ENCODE measurements around the gene TMEM62.
"Not testable (repeated sequence)": the region's sequence is repeated elsewhere in the genome, so short reads cannot be mapped to it uniquely, and the experiment has no call there.

TMEM62 gene

GRCh38 chr15:43184407-43185124, 51.2 kb downstream of the TMEM62 start:
- FAIRE-seq: no peak

GRCh38 chr15:43185157-43186002, 52.0 kb downstream of the TMEM62 start, which contains the start of gene CCNDBP1:
Gene CCNDBP1 (plus strand): TSS chr15:43185403. CDS start chr15:43185499, 96 bp downstream.
- peak; percentile 84 for FAIRE-seq

GRCh38 chr15:43186003-43186353, 52.6 kb downstream of the TMEM62 start:
- FAIRE-seq: no peak

DNA sequence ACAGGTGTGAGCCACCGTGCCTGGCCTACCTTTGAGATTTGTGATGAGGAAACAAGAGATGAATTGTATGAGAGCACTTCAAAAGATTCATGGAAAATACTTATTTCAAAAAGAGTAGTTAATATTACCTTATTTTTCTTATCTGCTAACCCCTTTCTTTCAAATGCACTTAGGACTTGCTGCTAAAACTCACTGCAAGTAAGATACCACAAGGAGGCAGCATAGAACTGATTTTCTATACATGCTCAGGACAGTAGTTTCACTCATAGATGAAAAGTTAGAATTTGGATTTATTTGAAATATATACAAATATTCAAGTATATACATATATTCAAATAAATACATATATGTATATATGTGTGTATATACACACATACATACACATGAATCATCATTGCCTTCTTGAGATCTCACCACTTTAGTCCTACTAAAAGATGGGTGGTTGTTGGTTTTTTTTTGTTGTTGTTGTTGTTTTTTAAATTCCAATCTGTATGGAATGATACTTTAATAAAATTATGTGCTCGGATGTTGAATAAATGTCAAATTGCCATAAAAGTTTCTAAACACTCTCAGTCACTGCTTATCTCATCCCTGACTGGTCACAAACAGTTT, 54.3 kb downstream of the TMEM62 start:
- FAIRE-seq: peak; percentile 98

- no peak for FAIRE-seq
Observed at GRCh38 chr15:43189296-43189695, 55.9 kb downstream of the TMEM62 start.

GRCh38 chr15:43190178-43190577, 56.8 kb downstream of the TMEM62 start:
- FAIRE-seq: no peak

DNA sequence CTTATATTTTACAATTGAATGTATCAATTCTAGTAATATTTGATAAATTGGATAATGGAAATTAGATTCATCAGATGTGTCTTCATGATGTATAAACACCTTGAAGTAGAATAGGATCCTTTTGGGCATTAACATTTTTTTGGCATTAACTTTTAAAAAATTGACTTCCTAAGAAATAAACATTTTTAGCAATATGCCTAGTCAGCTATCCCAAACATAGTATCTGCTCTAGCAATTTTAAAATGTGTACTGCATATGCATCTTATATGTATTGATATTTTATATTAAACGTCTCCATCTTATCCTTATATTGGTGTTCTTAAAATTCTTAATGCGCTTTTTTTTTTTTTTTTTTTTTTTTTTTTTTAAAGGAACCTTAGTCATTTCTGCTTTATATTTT, 60.3 kb downstream of the TMEM62 start:
- peak; percentile 43 for FAIRE-seq

DNA sequence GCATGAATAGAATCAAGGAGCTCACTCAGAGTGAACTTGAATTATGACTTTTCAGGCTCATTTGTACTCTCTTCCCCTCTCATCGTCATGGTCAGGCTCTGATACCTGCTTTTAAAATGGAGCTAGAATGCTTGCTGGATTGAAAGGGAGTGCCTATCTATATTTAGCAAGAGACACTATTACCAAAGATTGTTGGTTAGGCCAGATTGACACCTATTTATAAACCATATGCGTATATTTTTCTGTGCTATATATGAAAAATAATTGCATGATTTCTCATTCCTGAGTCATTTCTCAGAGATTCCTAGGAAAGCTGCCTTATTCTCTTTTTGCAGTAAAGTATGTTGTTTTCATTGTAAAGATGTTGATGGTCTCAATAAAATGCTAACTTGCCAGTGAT, 61.4 kb downstream of the TMEM62 start:
- FAIRE-seq: no peak

DNA sequence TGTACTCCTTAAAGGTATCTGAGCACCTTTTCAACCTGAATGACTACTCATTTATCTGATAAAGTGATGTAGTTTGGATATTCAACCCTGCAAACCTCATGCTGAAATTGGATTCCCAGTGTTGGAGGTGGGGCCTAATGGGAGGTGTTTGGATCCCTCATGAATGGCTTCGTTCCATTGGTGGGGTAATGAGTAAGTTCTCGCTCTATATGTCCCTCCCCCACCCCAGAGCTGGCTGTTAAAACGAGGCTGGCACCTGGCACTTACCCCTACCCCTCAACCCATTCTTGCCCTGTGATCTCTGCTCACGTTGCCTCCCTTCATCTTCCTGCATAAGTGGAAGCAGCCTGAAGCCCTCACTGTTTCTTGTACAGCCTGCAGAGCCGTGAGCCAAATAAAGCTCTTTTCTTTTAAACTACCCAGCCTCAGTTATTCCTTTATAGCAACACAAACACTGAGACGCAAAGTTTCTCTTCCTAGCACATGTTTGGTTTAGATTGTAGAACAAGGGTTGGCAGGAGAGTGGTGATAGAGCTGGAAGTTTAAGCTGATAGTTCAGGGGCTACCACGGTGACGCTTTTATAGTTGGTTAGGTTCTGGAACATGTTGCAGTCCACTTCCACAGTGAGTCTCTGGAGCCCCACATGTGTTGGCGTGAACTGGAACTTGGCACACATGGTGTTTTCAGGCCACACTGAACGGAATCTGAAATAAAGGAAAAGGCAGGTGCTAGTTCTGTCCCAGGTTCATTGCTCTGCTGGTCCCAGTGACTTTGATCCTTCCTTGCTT, 63.6 kb downstream of the TMEM62 start:
- FAIRE-seq: no peak

DNA sequence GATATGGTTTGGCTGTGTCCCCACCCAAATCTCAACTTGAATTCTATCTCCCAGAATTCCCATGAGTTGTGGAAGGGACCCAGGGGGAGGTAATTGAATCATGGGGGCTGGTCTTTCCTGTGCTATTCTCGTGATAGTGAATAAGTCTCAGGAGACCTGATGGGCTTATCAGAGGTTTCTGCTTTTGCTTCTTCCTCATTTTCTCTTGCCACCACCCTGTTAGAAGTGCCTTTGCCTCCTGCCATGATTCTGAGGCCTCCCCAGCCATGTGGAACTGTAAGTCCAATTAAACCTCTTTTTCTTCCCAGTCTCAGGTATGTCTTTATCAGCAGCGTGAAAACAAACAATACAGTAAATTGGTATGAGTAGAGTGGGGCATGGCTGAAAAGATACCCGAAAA, 64.4 kb downstream of the TMEM62 start:
- not testable (repeated sequence) for FAIRE-seq

- not testable (repeated sequence) for FAIRE-seq
Observed at GRCh38 chr15:43198556-43198955, 65.2 kb downstream of the TMEM62 start.

DNA sequence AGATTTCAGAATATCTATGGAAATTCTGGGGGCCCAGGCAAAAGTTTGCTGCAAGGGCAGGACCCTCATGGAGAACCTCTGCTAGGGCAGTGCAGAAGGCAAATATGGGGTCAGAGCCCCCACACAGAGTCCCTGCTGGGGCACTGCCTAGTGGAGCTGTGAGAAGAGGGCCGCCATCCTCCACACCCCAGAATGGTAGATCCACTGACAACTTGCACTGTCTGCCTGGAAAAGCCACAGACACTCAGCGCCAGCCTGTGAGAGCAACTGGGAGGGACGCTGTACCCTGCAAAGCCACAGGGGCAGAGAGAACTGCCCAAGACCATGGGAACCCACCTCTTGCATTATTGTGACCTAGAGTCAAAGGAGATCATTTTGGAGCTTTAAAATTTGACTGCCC, 65.6 kb downstream of the TMEM62 start:
- no peak for FAIRE-seq

GRCh38 chr15:43199945-43200488, 66.6 kb downstream of the TMEM62 start:
- no peak for FAIRE-seq

GRCh38 chr15:43204016-43204901, 70.9 kb downstream of the TMEM62 start:
- FAIRE-seq: no peak

DNA sequence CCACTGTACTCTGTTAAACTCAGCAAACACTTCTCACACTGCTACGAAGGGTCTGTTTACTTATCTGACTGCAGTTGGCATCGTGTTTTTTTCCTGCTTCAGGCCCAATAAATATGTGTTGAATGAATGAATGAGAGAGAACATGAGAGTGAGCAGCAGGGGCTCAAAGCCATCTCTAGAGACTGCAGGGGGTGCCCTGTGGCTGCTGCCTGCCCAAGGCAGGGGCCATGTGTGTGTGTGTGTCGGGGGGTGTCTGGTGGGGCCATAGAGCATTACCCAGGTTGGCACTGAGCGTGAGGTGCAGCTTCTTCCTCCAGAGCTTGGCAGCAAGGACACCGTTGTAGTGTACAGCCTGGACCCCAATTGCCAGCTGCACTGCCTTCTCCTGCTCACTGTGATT, 72.7 kb downstream of the TMEM62 start:
- no peak for FAIRE-seq

DNA sequence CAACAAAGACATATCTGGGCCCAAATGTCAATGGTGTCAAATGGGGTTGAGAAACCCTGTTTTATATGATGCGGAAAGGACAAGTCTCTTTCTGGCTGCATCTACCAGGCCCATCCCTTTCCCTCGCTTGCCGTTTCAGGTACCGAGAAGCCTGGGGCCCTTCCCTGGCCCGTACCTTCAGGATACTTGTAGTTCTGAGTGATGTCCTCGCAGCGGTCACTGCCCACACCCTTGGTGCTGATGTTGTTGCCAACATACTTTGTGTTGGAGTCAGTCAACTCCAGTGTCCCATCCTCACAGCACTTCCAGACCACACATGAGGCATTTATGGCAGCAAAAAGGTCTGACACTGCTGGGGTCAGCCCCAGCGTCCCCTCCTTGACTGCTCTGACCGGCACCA, 73.6 kb downstream of the TMEM62 start:
- no peak for FAIRE-seq

GRCh38 chr15:43208052-43209002, 74.9 kb downstream of the TMEM62 start:
- FAIRE-seq: no peak

GRCh38 chr15:43209059-43209824, 75.9 kb downstream of the TMEM62 start:
- FAIRE-seq: no peak

DNA sequence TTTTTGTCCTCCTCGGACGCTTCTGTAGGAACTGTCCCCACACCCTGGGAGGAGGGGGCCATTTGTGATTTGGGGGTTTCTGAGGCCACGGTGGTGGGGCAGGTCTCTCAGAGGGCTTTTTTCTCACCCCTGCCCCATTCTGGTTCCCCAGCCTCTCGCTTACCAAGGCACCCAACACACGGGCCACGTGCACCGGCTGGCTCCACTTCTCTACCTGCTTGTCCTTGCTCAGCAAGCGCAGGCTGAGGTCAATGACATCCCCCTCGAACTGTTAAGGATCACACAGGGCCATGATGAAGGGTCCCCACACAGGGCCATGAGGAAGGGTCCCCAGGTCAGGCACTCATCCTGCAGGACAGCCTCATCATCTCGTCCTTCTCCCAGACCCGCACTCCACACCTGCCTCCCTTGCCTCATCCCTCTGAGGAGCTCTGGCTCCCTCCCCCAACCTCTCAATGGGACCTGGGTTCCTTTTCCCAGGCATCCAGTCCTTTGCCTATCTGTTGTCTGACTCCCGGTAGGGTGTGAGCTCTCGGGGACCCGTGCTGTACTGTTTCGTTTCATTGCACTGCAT, 76.9 kb downstream of the TMEM62 start:
- FAIRE-seq: no peak
